MG63 (cell line): ENCODE results near the gene CNNM1. TPM values are rescaled to one million over a fixed set of nuclear protein-coding genes. Genes with fewer than 3 reads are reported as not detected.

Source experiments
- DNase-seq: peaks from one replicate; pipeline ENCODE4 v3.0.0-alpha.2; 2020
- H3K27me3 ChIP-seq: fragments of 250-450 bp; sonication (Bioruptor Pico); 2 replicates; pipeline ENCODE4 v1.5.1; 2020; ENCODE audit warnings: mild to moderate bottlenecking, moderate library complexity
- H3K36me3 ChIP-seq: fragments of 250-450 bp; sonication (Bioruptor Pico); 2 replicates; pipeline ENCODE4 v1.5.1; 2020; ENCODE audit warnings: mild to moderate bottlenecking, moderate library complexity
- H3K4me3 ChIP-seq: fragments of 250-450 bp; sonication (Bioruptor Pico); 2 replicates; pipeline ENCODE4 v1.5.1; 2020; ENCODE audit warnings: mild to moderate bottlenecking, moderate library complexity
- H3K9me3 ChIP-seq: fragments of 250-450 bp; sonication (Bioruptor Pico); 2 replicates; pipeline ENCODE4 v1.5.1; 2020; ENCODE audit warnings: mild to moderate bottlenecking, moderate library complexity
- total RNA-seq: library from RNA; depleted of rRNA; stranded (reverse); fragments of >200 nt; shearing (Covaris generic); gene quantifications from 2 replicates; pipeline ENCODE4 v1.2.3, GENCODE V29; 2014; ENCODE audit warnings: low replicate concordance

CNNM1 gene
- total RNA-seq, 1 experiment from 2014 or later: 0.13 TPM

DNA sequence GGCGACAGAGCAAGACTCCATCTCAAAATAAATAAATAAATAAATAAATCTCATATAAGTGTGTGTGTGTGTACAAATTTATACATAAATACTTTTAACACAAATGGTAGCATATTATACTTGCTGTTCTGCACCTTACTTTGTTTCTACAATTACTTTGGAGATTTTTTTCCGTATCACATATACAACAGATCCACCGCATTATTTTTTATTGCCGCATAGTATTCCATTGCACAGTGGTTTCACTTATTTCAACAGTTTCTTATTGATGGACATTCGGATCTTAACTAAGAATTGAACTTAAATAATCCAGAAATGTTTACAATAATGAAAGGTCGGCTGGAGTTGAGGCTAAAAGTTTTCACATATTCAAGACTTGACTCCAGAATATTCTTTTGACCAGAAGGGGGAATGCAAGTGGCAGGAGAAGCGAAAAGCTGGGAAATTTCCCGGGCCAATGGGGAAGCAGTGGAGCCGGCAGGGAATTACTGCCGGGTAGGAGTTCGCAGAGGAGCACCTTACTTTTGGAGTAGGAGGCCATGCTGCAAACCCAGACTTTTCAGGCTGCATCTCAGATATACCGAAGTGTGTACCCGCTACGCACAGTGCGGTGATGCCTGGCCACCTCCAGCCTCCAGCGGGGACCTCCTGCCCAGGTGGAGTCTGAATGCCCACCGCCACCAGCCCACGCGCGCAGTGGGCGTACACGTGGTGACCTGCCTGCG lies 415 bp upstream of the CNNM1 start:
- DNase-seq: no peak
- H3K4me3 ChIP-seq: peak overlapping the region; percentile 33
- H3K27me3 ChIP-seq: peaks cover 7% of the 10 kb centered on the region
- H3K9me3 ChIP-seq: no peaks in the 10 kb centered on the region
- H3K36me3 ChIP-seq: no peaks in the 10 kb centered on the region

- H3K9me3 ChIP-seq: no peaks in the 10 kb centered on the region
- no peaks in the 10 kb centered on the region for H3K36me3 ChIP-seq
- DNase-seq: peak; percentile 10
- H3K4me3 ChIP-seq: peak overlapping the region; percentile 33
- H3K27me3 ChIP-seq: peaks cover 7% of the 10 kb centered on the region
These were observed 594 bp downstream of the CNNM1 start for GRCh38 chr10:99329554-99330346.

- DNase-seq: no peak
- peaks cover 7% of the 10 kb centered on the region for H3K27me3 ChIP-seq
- H3K9me3 ChIP-seq: no peaks in the 10 kb centered on the region
- H3K36me3 ChIP-seq: no peaks in the 10 kb centered on the region
- H3K4me3 ChIP-seq: no peak overlapping the region
These were observed 1.3 kb downstream of the CNNM1 start for GRCh38 chr10:99330347-99330924.

DNA sequence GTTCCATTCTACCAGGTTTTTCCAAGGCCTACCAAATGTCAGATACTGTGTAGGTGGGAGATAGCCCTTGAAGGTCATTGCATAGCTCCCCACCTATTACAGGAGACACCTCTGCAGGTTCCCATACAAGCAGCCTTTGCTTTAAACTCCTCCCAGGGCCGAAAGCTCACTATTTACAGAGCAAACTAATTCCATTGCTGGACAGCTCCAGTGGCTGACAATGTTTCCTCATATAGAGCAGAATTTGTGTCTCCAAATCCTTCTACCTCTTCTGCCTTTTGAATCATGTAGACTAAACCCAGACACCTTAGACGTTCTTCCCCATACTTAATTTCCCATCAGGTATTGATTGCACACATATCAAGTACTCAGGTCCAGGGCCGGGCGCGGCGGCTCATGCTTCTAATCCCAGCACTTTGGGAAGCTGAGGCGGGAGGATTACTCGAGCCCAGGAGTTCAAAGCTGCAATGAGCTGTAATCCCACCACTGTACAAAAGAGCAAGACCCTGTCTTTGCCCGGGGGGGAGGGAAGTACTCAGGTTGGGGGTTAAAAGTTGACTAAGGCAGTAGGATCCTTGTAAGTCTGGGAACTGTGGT lies 2.1 kb downstream of the CNNM1 start:
- H3K9me3 ChIP-seq: no peaks in the 10 kb centered on the region
- no peak for DNase-seq
- H3K4me3 ChIP-seq: no peak overlapping the region
- H3K27me3 ChIP-seq: peaks cover 7% of the 10 kb centered on the region
- H3K36me3 ChIP-seq: no peaks in the 10 kb centered on the region

GRCh38 chr10:99337311-99337811 lies 8.2 kb downstream of the CNNM1 start:
- no peaks in the 10 kb centered on the region for H3K27me3 ChIP-seq
- DNase-seq: no peak
- H3K36me3 ChIP-seq: no peaks in the 10 kb centered on the region
- no peak overlapping the region for H3K4me3 ChIP-seq
- no peaks in the 10 kb centered on the region for H3K9me3 ChIP-seq

- H3K27me3 ChIP-seq: no peaks in the 10 kb centered on the region
- no peaks in the 10 kb centered on the region for H3K9me3 ChIP-seq
- H3K36me3 ChIP-seq: no peaks in the 10 kb centered on the region
- H3K4me3 ChIP-seq: no peak overlapping the region
- no peak for DNase-seq
These were observed 8.7 kb downstream of the CNNM1 start for GRCh38 chr10:99337901-99338300.

GRCh38 chr10:99339077-99339476 lies 9.9 kb downstream of the CNNM1 start:
- Histone ChIP-seq H3K36me3 (no peaks in the 10 kb centered on the region), H3K4me3 (no peak overlapping the region), H3K9me3 (no peaks in the 10 kb centered on the region), H3K27me3 (no peaks in the 10 kb centered on the region)
- DNase-seq: no peak

GRCh38 chr10:99339563-99340047 lies 10.4 kb downstream of the CNNM1 start:
- Histone ChIP-seq H3K4me3 (no peak overlapping the region), H3K36me3 (no peaks in the 10 kb centered on the region), H3K27me3 (no peaks in the 10 kb centered on the region), H3K9me3 (no peaks in the 10 kb centered on the region)
- DNase-seq: no peak

GRCh38 chr10:99340650-99341049 lies 11.5 kb downstream of the CNNM1 start:
- no peaks in the 10 kb centered on the region for H3K36me3 ChIP-seq
- no peaks in the 10 kb centered on the region for H3K9me3 ChIP-seq
- no peak for DNase-seq
- H3K4me3 ChIP-seq: no peak overlapping the region
- H3K27me3 ChIP-seq: no peaks in the 10 kb centered on the region

DNA sequence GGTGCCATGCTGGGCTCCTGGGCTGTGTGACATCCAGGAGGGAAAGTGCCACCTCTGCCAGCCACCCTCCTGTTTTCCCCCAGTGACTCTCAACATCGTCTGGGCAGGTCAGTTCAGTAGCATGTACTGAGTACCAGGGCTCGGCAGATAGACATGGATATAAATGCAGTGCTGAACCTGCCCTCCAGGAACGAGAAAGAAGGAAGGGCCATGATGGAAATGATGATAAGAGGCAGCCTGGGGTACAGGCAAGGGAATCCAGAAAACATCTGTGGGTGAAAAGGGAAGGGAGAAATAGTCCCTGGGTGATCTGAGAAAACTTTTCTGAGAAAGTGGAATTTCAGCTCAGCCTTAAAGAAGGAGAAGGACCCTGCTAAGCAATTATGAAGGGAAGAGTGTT lies 12.1 kb downstream of the CNNM1 start:
- H3K27me3 ChIP-seq: no peaks in the 10 kb centered on the region
- no peak overlapping the region for H3K4me3 ChIP-seq
- H3K9me3 ChIP-seq: no peaks in the 10 kb centered on the region
- H3K36me3 ChIP-seq: no peaks in the 10 kb centered on the region
- DNase-seq: no peak

GRCh38 chr10:99341860-99342490 lies 12.8 kb downstream of the CNNM1 start:
- Histone ChIP-seq H3K27me3 (no peaks in the 10 kb centered on the region), H3K36me3 (no peaks in the 10 kb centered on the region), H3K9me3 (no peaks in the 10 kb centered on the region), H3K4me3 (no peak overlapping the region)
- no peak for DNase-seq

GRCh38 chr10:99343262-99343661 lies 14.1 kb downstream of the CNNM1 start:
- Histone ChIP-seq H3K36me3 (no peaks in the 10 kb centered on the region), H3K9me3 (no peaks in the 10 kb centered on the region), H3K4me3 (no peak overlapping the region), H3K27me3 (no peaks in the 10 kb centered on the region)
- no peak for DNase-seq

DNA sequence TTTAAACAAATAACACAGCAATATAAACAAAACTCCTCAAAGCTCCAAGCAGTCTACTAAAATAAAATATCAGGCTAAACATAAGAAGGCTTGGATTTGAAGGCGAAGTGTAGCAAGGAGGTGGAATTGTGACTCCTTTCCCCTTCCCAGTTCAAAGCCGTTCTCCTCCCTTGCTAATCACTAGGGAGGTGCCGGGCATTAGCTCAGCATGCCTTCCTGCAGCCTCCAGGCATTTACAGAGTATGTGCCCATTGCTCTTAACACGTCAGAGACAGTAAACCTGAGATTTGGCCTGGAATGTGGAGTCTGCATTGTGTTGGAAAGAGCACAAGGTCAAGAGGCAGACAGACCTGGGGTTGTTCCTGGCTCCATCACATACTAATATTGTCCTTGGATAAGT lies 15.6 kb downstream of the CNNM1 start:
- no peaks in the 10 kb centered on the region for H3K36me3 ChIP-seq
- H3K9me3 ChIP-seq: no peaks in the 10 kb centered on the region
- no peaks in the 10 kb centered on the region for H3K27me3 ChIP-seq
- no peak overlapping the region for H3K4me3 ChIP-seq
- DNase-seq: peak; percentile 13

- Histone ChIP-seq H3K36me3 (no peaks in the 10 kb centered on the region), H3K4me3 (no peak overlapping the region), H3K9me3 (no peaks in the 10 kb centered on the region), H3K27me3 (no peaks in the 10 kb centered on the region)
- peak; percentile 61 for DNase-seq
These were observed 16.2 kb downstream of the CNNM1 start for GRCh38 chr10:99345350-99345749.

DNA sequence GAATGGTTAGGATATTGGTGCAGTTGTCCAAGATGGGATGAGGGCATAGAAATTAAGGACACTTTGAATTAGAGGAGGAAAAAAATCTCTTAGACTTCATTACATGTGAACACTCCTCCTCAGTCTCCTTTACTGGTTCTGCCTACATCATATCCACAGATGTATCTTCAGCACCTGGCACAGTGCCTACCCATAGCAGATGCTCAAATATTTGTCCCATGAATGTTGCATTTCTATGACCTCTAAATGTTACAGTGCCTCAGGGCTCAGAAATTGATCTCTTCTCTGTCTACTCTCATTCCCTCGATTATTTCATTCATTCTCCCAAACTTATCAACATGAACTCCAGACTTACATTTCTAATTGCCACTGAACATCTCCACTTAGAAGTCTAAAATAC lies 17.1 kb downstream of the CNNM1 start:
- Histone ChIP-seq H3K4me3 (no peak overlapping the region), H3K27me3 (no peaks in the 10 kb centered on the region), H3K9me3 (no peaks in the 10 kb centered on the region), H3K36me3 (no peaks in the 10 kb centered on the region)
- DNase-seq: peak; percentile 51

DNA sequence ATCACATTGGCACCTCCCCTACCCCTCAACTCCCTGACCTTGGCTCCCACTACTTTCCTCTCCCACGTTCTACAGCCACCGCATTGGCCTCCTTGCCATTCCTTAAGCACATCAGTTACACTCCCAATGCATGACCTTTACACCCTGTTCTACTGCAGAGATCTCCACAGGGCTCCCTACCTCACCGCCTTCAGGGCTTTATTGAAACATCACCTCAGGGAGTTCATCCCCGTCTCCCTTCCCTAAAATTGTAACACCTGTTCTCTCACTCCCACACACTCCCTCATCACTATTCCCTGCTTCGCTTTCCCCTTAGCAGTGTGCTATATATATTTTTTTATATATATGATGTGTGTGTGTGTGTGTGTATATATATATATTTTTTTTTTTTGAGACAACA lies 18.5 kb downstream of the CNNM1 start:
- Histone ChIP-seq H3K4me3 (no peak overlapping the region), H3K27me3 (no peaks in the 10 kb centered on the region), H3K9me3 (no peaks in the 10 kb centered on the region), H3K36me3 (no peaks in the 10 kb centered on the region)
- no peak for DNase-seq

DNA sequence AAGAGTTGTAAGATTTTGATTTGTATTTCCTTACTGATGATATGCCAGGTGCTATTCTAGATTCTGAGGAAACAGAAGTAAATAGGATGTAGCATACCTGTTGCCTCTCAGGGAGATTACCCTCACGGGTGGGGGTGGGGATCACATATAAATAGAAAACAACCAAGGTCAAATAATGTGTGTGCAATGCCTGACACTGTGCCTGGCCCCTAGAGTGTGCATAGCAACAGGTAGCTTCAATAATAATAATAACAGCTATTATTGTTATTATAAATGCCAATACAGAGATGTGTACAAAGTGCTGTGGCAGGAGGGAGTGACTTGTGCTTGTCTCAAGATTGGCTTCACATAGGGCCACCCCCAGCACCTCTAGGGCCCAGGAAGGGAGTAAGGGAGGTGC lies 24.0 kb downstream of the CNNM1 start:
- no peak for DNase-seq
- Histone ChIP-seq H3K4me3 (no peak overlapping the region), H3K27me3 (no peaks in the 10 kb centered on the region), H3K36me3 (no peaks in the 10 kb centered on the region), H3K9me3 (no peaks in the 10 kb centered on the region)
